ENCODE results near the gene GAPVD1. TPM values are rescaled to one million over a fixed set of nuclear protein-coding genes. Genes with fewer than 3 reads are reported as not detected.

The GAPVD1 gene
- total RNA-seq, 2 donors from 2014 or later, result 26.0 to 30.5 TPM

- Histone ChIP-seq H3K36me3 (no peaks in the 10 kb centered on the region), H3K4me1 (peaks cover 0 to 10% of the 10 kb centered on the region in 2 donors), H3K9me3 (no peaks in the 10 kb centered on the region), H3K27me3 (no peaks in the 10 kb centered on the region), H3K27ac (no peak overlapping the region), H3K4me3 (no peak overlapping the region)
- TF ChIP-seq CTCF (IDR thresholded peaks at IDR 0.05), result no peak
- DNase-seq (ENCODE audit: low spot score), result no peak
Measured at GRCh38 chr9:125375820-125376219, 114.2 kb downstream of the GAPVD1 start.

- Histone ChIP-seq H3K9me3 (no peaks in the 10 kb centered on the region), H3K4me3 (no peak overlapping the region), H3K36me3 (no peaks in the 10 kb centered on the region), H3K4me1 (peaks cover 0 to 10% of the 10 kb centered on the region in 2 donors), H3K27ac (no peak overlapping the region), H3K27me3 (no peaks in the 10 kb centered on the region)
- no peak for TF ChIP-seq CTCF (IDR thresholded peaks at IDR 0.05)
- DNase-seq (ENCODE audit: low spot score), result no peak
Measured at GRCh38 chr9:125376261-125377226, 114.9 kb downstream of the GAPVD1 start.

- no peak overlapping the region for H3K27ac ChIP-seq
- peaks cover 0 to 10% of the 10 kb centered on the region in 2 donors for H3K4me1 ChIP-seq
- no peaks in the 10 kb centered on the region for H3K36me3 ChIP-seq
- TF ChIP-seq CTCF (IDR thresholded peaks at IDR 0.05), result no peak
- H3K9me3 ChIP-seq, result no peaks in the 10 kb centered on the region
- no peak overlapping the region for H3K4me3 ChIP-seq
- no peaks in the 10 kb centered on the region for H3K27me3 ChIP-seq
- DNase-seq (ENCODE audit: low spot score), result no peak
Measured at GRCh38 chr9:125377584-125378250, 116.1 kb downstream of the GAPVD1 start.

- H3K4me3 ChIP-seq, result no peak overlapping the region
- no peaks in the 10 kb centered on the region for H3K36me3 ChIP-seq
- H3K9me3 ChIP-seq, result no peaks in the 10 kb centered on the region
- peaks cover 0 to 10% of the 10 kb centered on the region in 2 donors for H3K4me1 ChIP-seq
- DNase-seq (ENCODE audit: low spot score), result no peak
- no peaks in the 10 kb centered on the region for H3K27me3 ChIP-seq
- no peak overlapping the region for H3K27ac ChIP-seq
- TF ChIP-seq CTCF (IDR thresholded peaks at IDR 0.05), result no peak
Measured at GRCh38 chr9:125378778-125379177, 117.2 kb downstream of the GAPVD1 start.

- no peak for TF ChIP-seq CTCF (IDR thresholded peaks at IDR 0.05)
- H3K4me3 ChIP-seq, result no peak overlapping the region
Measured at GRCh38 chr9:125379208-125379607, 117.6 kb downstream of the GAPVD1 start.

More at GRCh38 chr9:125379208-125379607, 117.6 kb downstream of the GAPVD1 start:
- H3K27me3 ChIP-seq, result no peaks in the 10 kb centered on the region
- no peaks in the 10 kb centered on the region for H3K36me3 ChIP-seq
- no peaks in the 10 kb centered on the region for H3K9me3 ChIP-seq
- H3K4me1 ChIP-seq, result peaks cover 0 to 9% of the 10 kb centered on the region in 2 donors
- no peak overlapping the region for H3K27ac ChIP-seq
- DNase-seq (ENCODE audit: low spot score), result no peak

Measured in right atrium auricular region (tissue), 2 donors.